HG03521 (cell line): ENCODE data around the gene MRNIP.

Source experiments
- ATAC-seq: cut with Tn5 transposase; IDR thresholded peaks from one replicate; pipeline ENCODE4 v1.9.1; 2021; ENCODE audit warnings: mild to moderate bottlenecking, moderate library complexity; ENCODE audit not compliant: unreplicated experiment

MRNIP gene

DNA sequence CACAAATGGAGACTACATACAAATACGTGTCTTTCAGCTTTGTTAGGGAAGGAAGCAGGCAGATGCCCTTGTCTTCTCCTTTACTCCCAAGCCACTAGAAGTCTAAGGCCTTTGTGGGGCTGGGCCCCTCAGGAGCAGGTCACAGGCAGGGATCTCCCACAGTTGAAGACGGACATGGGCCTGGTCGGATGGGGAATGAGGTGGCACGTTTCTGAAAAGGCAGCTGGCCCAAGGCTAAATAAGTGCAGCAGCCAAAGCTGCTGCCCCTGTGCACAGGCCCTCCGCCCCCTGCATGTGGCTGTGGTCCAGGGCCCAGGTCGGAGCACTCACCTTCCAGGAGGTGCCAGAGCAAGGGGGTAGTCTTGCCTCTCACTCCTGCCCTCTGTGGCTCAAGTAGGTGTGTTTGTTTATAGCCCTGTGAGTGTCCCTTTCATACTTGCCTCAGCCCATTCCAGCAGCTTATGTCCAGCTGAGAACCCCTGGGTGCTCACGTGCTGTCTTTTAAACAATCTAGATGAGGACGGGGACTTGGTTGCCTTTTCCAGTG lies 36.1 kb downstream of the MRNIP start:
- ATAC-seq, result no peak

DNA sequence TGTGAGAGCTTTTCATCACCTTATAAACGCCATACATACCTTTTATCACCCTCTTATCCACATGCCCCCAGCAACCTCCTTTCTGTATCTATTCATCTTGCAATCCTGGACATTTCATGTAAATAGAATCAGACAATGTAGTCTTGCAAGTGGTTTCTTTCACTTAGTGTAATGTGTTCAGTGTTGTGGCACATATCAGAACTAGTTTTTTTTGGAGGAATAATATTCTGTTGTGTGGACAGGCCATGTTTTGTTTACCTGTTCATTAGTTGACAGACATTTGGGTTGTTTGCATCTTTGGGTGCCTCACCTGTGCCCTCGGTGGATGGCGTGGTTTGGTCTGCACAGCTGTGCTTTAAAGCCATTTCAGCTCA lies 36.6 kb downstream of the MRNIP start:
- ATAC-seq, result no peak

DNA sequence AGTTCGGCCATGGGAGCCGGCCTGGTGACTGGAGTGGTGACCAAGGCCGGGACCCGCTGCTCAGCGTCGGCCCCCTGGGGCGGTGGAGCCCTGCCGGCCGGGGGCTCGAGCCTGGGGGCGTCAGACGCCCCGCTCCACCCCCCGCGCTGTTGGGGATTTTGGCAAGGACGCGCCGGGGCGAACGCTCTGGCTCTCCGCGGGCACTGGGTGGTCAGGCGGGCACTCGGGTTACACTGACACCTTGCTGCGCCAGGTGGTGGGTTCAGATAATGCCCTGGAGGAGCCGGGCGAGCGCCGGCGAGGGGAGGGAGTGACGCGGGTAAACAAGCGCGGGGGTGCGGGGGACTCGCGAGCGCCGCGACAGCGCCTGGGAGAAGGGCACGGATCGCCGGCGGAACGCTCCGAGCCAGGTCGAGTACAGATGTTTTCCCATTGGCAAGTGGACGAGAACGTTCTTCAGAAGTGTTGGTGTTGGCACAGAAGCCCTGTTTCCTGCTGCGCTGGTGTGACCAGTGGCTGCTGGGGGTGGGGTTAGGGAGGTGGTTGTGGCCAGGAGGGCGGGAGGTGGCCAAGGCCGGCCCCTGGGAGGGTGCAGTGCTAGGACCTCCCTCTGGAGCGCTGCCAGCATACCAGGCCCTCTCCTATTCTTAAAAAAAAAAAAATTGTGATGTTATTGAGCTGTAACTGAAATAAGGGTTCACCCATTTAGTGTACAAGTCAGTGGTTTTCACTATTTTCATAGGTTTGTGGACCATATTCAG lies 37.1 kb downstream of the MRNIP start:
- ATAC-seq, result peak; percentile 38

DNA sequence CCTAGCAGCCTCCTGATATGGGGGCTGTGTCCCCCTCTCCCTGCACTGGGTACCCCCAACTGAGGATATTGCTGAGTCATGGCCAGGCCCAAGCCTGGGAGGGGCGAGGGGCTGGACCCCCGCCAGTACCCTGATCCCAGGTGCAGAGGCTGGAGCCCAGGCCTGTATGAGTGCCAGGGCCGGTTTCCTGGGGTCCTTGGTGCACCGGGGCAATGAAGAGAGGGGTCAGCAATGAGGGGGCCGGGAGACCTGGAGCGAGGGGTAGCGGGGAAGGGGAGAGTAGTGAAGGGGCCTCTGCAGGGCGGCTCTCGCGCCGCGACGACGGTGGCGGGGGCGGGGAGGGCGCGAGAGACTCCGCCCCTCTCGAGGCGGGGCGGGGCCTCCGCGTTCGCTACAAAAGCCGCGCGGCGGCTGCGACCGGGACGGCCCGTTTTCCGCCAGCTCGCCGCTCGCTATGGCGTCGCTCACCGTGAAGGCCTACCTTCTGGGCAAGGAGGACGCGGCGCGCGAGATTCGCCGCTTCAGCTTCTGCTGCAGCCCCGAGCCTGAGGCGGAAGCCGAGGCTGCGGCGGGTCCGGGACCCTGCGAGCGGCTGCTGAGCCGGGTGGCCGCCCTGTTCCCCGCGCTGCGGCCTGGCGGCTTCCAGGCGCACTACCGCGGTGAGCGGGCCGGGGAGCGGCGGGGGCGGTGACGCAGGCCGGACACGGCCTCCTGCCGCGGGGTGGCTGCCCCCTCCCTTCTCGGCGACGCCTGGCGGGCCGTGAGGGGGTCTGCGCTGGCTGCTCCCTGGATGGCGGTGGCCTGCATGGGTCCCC lies 37.9 kb downstream of the MRNIP start, which contains the start of gene SQSTM1:
Gene SQSTM1 (plus strand): TSS at position 423 of the 815 bp plus-strand sequence. CDS start 32 bp downstream, at position 455.
- ATAC-seq, result peak; percentile 37

DNA sequence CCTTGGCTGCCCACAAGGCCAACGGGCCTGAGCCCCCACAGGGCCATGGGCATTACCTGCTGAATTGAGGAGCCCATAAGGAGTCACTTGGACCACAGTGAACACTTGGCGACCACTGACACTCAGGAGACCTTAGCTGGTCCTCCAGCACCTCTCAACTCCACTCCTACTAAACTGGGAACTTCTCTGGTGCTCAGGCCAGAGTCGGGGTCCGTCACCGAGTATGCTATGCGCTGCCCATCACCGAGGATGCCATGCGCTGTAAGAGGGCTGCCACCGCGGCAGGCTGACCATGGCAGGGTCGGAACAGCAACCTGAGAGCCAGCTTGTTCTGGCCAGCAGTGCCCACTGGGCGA lies 38.5 kb downstream of the MRNIP start:
- ATAC-seq, result no peak

DNA sequence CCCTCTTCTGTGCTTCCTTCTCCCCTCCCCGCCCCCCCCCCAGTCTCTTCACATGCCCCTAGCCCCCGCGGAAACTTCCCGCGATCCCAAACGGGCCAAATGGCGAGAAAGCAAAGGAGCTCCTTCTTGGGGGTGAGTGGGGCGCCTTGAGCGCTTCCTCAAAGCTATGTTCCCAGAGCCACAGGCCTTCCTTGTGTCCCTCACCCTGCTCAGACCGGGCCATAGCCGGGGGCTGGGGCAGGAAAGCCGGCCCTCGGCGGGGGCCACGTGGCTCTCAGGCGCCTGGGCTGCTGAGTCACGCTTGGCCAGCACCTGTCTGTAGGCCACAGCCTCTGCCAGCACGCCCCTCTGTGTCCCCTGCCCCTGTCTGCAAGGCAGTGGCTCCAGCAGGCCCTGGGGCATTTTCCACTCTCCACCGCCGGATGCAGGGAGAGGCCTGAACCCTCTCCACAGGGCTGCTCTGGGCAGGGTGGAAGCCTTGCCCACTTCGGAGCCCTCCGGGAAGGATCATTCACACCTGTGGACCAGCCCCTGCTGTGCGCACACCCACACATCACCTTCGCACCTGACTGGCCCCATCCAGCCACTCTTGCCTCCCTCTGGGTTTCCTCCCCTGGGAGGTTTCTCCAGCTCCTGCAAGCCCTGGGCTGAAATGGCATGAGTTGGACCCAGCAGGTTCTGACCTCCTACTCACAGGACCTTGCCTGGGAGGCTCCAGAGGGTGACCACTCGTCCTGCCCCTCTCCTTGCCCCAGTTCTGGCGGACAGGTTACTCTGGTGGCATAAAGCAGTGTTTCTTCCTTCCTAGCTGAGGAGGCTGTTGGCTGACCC lies 39.1 kb downstream of the MRNIP start:
- ATAC-seq, result no peak

DNA sequence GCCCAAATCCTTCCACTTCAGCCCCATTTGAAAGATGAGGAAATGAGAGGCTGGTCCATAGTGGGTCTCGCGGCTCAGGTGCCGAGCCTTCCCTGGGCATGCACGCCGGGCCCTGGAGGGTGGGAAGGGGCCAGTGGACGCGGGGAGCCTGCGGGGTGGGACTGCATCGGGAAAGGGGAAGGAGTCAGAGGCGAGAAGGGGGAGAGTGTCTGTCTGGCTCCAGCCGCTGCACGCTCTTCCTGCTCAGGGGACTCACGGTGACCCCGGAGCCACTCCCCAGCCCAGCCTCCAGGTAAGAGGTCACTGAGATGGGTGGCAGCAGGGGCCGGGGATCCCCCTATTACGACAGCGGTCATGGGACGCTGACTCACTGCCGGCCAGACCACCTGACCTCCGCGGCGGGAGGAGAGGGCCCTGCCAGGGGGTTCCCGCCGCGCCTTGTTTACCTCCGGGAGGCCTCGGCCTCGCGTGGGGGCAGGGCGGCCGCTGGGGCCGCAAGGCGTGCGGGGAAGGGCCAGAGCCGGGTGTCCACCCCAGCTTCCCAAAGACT lies 39.8 kb downstream of the MRNIP start:
- peak; percentile 43 for ATAC-seq

DNA sequence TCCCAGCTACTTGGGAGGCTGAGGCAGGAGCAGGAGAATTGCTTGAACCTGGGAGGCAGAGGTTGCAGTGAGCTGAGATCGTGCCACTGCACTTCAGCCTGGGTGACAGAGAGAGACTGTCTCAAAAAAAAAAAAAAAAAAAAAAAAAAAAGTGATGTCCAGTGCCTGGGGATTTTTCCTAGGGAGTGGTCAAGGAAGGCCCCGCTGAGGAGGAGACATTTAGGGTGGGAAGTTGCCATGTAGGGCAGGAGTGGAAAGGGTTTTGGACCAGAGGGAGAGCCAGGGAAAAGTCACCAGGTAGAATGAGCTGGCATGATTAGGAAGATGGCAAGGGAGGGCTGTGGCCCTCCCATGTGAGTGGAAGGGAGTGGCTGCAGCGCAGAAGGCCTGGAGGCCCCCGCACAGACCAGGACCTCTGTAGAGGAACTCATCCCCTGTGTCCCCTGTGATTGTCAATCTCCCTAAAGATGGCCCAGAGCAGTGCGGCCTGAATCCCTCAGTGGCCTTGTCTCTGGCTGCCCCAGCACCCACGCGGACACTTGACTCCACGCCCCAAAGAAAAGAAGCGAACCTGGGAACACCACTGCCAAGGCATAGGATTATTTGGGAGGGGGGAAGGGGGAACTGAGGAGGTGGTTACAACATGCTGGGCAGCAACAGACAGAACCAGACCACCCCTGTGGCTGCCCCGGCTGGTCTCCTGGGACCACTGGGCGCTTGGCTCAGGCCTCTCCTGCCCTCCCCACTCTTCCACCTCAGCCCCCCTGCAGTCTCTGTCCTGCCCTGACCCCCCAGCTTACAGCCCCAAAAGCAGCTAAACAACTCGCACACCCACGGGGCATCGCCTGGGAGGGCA lies 40.5 kb downstream of the MRNIP start:
- no peak for ATAC-seq

DNA sequence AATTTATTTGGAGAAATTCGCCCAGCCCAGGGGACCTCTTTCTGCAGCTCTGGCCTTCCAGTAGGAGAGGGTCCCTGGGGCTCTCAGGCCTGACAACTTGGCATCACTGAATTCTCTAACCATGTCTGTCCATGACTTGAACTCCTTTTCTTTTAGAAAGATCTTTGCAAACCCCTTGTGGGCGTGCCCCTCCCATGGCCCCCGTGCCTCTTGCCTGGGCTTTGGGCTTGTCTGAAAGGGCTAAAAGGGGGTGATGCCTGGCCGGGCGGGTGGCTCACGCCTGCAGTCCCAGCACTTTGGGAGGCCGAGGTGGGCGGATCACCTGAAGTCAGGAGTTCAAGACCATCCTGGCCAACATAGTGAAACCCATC lies 41.2 kb downstream of the MRNIP start:
- no peak for ATAC-seq

DNA sequence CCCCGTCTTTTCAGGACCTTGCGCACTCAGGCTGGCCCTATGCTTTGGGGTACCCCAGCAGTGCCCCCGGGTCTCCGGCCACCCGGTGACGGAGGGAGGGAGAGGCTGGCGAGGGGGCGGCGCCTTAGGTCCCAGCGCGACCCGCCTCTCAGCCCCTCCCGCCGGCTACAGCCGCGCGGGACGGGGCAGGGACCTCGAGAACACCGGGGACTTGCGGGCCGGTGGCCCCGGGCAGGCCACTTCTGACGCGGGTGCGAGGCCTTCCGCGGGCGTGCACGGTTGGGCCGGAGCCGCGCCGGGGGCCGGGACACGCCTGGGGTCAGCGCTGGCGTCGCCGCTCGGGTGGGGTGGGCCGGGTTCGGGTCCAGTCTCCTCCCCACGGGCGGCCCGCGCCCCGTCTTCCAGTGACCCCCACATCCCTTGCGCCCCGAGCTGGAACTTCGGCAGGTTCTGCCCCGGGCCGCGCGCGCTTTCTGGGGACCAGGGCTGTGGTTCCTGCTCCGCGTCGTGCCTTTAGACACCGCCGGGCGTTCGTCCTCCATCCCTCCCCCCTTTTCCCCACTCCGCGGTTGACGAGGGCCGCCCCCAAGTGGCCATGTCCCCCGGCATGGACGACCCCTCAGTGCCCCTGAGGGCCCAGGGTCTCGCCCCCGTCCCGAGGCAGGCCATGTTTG lies 41.7 kb downstream of the MRNIP start:
- no peak for ATAC-seq

DNA sequence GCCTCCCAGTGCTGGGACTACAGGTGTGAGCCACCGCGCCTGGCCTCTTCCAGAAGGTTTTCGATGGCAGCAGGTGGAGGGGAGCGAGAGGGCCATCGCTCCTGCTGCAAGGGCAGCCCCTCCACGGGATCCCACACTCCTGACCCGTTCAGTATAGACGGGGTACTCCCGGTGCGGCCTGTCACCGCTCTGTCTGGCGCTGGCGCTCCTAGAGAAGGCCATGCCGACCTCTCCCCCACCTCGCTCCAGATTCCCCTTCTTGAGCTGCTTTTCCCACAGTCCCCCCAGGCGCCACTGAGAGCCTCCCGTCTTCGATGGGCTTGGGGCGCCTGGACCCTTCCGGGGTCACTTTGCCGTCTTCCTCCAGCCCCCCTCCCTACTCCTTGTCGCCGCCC lies 42.2 kb downstream of the MRNIP start:
- ATAC-seq, result no peak

DNA sequence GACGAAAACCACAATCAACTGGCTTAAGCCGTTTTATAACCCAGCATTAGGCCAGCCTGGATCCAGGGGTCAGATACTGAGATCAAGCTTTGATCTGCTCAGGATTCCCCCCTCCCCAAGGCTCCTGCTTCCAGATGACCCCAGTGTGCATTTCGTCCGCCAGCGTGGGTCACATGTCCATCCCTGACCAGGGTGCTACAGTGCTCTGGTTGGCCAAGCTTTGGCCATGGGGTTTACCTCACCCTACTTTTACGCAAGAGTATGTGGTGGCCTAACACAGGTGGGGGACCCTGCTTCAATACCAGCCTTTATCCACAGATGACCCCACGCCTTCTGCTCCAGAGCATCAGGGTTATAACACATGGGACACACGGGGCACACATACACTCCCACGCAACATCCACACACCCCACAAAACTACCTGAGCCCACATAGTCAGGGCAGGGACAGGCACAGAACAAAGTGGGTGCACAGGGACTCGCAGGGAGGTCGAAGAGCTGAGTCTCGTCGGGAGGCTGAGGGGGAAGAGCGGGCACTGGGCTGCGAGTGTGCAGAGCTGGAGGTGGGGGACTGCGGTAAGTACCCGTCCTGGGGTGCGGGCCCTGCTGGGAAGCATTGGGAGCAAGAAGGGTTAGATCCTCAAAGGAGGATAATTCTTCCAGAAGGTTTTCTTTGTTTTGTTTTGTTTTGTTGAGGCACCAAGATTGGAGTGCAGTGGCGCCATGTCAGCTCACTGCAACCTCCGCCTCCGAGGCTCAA lies 42.9 kb downstream of the MRNIP start:
- no peak for ATAC-seq

DNA sequence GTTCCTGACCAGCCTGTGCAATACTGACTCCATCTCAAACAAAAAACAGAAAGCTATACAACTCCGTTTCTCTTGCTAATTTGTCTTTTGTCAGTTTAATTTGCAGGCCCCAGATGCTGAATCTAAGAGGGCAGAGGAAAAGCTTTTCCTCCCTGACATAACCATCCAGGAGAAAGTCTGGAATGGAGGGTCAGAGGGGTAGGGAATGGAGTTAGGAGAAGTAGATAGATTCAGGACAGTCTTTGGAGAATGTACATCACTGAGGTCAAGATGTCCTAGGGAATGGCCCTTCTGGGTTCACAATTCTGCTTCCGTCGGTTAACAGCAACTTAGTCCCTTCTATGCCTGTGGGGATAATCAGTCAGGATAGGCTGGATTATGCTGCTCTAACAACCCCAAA lies 44.5 kb downstream of the MRNIP start:
- ATAC-seq, result no peak

DNA sequence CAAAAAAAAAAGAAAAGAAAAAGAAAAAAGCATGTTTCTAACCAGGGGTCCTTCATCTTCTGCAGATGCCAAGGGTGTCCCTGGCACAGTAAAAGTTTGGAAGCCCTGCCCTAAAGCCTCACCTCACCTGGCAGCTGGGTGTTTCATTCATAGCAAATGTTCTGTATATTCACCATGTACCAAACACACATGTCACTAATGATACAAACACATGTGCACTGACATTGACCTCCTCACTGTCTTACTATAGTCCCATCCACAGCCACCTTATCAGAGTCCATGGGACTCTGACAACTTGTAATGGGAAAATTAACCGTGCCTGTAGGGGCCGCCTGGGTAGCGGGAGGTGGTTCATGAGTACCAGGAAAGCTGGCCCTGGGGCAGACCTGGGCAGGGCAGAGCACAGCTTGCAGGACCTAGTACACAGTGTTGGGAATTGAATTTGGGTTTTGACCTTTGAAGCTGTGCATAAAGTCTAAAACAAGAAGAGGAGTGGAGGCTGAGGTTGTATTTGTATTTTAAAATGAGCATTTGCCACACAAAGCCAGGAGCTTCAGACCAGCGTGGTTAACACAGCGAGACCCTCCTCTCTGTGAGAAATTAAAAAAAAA lies 45.5 kb downstream of the MRNIP start:
- no peak for ATAC-seq

DNA sequence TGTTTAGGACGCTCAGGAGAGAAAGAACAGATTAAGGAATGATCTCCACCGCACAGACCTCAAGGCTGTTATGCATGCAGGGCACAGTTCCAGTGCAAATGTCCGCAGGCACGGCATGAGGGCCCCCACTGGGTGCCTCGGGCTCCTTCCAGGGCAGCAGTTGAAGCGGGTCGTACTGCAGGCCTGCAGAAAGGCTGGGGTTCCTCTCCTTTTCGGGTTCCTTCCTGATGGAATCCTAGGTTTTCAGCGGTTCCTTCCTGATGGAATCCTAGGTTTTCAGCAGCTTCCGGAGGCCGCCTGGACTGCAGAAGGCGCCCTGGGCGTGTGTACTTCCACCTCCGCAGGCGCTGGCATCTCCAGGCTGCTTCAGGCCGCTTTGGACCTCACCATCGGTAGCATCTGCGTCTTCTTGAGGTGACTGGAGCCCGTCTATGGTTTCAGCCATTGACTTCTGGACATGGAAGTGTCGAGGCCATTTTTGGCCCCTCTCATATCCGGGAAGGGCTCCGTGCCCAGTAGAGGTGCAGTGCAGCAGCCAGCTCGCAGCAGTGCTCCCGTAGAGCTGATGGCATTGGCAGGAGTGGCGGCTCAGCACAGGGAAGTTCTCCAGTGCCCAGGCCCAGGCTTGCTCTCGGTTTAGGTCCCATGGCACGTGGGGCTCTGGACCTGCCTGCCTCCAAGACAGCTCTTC lies 46.3 kb downstream of the MRNIP start:
- no peak for ATAC-seq

DNA sequence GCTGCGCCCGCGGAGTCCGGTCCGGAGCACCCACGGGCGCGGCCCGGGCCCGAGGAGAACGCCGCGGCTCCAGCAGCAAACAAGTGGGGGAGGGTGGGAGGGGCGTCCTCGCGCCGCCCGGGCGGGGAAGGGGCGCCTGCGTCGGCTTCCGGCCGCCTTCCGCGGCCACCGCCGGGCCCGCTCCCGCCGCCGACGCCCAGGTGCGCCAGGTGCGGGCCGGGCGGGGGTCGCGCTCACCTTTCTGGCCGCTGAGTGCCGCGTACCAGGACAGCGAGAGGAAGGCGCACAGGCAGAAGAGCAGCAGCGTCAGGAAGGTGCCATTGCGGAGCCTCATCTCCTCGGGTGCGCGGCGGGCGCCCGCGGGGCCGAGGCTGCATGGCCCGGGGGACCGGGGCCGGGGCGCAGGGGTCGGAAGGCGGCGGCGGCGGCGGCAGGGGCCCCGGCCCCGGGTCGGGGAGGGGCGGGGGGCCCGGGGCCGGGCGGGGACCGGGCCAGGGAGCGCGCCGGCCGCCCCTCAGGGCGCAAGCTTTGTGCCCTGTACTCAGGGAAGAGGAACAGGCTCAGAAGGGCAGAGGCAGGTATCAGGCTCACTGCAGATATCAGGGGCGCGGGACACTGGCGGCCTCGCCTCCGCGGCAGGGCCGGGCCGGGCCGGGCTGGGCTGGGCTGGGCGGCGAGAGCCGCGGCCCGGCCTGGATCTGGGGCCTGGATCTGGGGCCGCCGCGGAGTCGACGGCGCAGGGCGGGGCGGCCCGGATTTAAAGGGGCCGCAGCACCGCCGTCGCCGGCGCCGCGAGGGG lies 52.2 kb downstream of the MRNIP start, which contains the start of gene MGAT4B:
Gene MGAT4B (minus strand): TSS at position 617 of the 799 bp plus-strand sequence. CDS start 283 bp downstream, at position 334.
- ATAC-seq, result peak; percentile 75
